Liver (tissue), 9 donors: ENCODE measurements around the gene CCL8. TPM values are rescaled to one million over a fixed set of nuclear protein-coding genes. Genes with fewer than 3 reads are reported as not detected.

ENCODE experiments used
- DNase-seq: peaks from one replicate; pipeline ENCODE4 v3.0.0-alpha.2; 2017; ENCODE audit warnings: low spot score
- H3K27ac ChIP-seq, 2 donors: one replicate each; pipeline ENCODE4 v1.7.0; 2013; ENCODE audit warnings: inconsistent platforms in 2 of 2, low read length in 2 of 2, control low read depth in 1 of 2, low read depth in 1 of 2, mild to moderate bottlenecking in 1 of 2
- H3K27me3 ChIP-seq, 4 donors: one replicate each; pipeline versions ENCODE4 v1.6.1 to v1.7.0; 2013; ENCODE audit warnings: low read length in 3 of 4, inconsistent platforms in 1 of 4, mild to moderate bottlenecking in 1 of 4, moderate library complexity in 1 of 4; ENCODE audit not compliant: control insufficient read depth in 4 of 4, insufficient read depth in 4 of 4
- H3K36me3 ChIP-seq, 4 donors: one replicate each; pipeline versions ENCODE4 v1.6.1 to v1.7.0; 2013; ENCODE audit warnings: low read length in 3 of 4, mild to moderate bottlenecking in 3 of 4, low read depth in 1 of 4, moderate library complexity in 1 of 4; ENCODE audit not compliant: control insufficient read depth in 4 of 4, insufficient read depth in 3 of 4
- H3K4me1 ChIP-seq, 4 donors: one replicate each; pipeline versions ENCODE4 v1.6.1 to v1.7.0; 2013; ENCODE audit warnings: low read length in 3 of 4, mild to moderate bottlenecking in 3 of 4, moderate library complexity in 1 of 4; ENCODE audit not compliant: control insufficient read depth in 4 of 4, insufficient read depth in 4 of 4
- H3K4me3 ChIP-seq, 3 donors: one replicate each; pipeline versions ENCODE4 v1.6.1 to v1.7.0; 2013; ENCODE audit warnings: low read length in 3 of 3, control low read depth in 1 of 3, low read depth in 1 of 3, mild to moderate bottlenecking in 1 of 3
- H3K9ac ChIP-seq, 2 donors: one replicate each; pipeline ENCODE4 v1.7.0; 2013; ENCODE audit warnings: low read length in 2 of 2, mild to moderate bottlenecking in 2 of 2, moderate library complexity in 2 of 2, control low read depth in 1 of 2, low read depth in 1 of 2
- H3K9me3 ChIP-seq, 4 donors: one replicate each; pipeline versions ENCODE4 v1.6.1 to v1.7.0; 2013; ENCODE audit warnings: low read length in 3 of 4; ENCODE audit not compliant: control insufficient read depth in 4 of 4
- EGR1 ChIP-seq, 2 donors: IDR thresholded peaks; 2 replicates each; pipeline ENCODE4 v1.6.1; 2016 to 2018; ENCODE audit warnings: antibody characterized with exemption in 2 of 2, low read depth in 2 of 2
- FOXA1 ChIP-seq: IDR thresholded peaks from 2 replicates; pipeline ENCODE4 v1.6.1; 2016; ENCODE audit warnings: antibody characterized with exemption
- FOXA2 ChIP-seq: IDR thresholded peaks from 2 replicates; pipeline ENCODE4 v1.6.1; 2016; ENCODE audit warnings: antibody characterized with exemption
- GABPA ChIP-seq, 2 donors: IDR thresholded peaks in 1 of 2; conservative IDR thresholded peaks in 1 of 2; 2 replicates each; pipeline ENCODE4 v1.6.1; 2016; ENCODE audit warnings: antibody characterized with exemption in 2 of 2, mild to moderate bottlenecking in 1 of 2, moderate library complexity in 1 of 2
- HNF4A ChIP-seq, 2 donors: conservative IDR thresholded peaks; 2 replicates each; pipeline ENCODE4 v1.6.1; 2016; ENCODE audit warnings: antibody characterized with exemption in 2 of 2, mild to moderate bottlenecking in 2 of 2
- HNF4G ChIP-seq: IDR thresholded peaks from 2 replicates; pipeline ENCODE4 v1.6.1; 2016; ENCODE audit warnings: antibody characterized with exemption
- JUND ChIP-seq, 2 donors: IDR thresholded peaks; 2 replicates each; pipeline ENCODE4 v1.6.1; 2016; ENCODE audit warnings: antibody characterized with exemption in 2 of 2
- NR2F2 ChIP-seq: IDR thresholded peaks from 2 replicates; pipeline ENCODE4 v1.6.1; 2016; ENCODE audit warnings: antibody characterized with exemption
- RAD21 ChIP-seq, 2 donors: IDR thresholded peaks; 2 replicates each; pipeline ENCODE4 v1.6.1; 2016; ENCODE audit warnings: antibody characterized with exemption in 2 of 2, mild to moderate bottlenecking in 2 of 2
- RXRA ChIP-seq, 2 donors: IDR thresholded peaks; 2 replicates each; pipeline ENCODE4 v1.6.1; 2017 to 2018; ENCODE audit warnings: antibody characterized with exemption in 2 of 2, mild to moderate bottlenecking in 1 of 2
- SP1 ChIP-seq: IDR thresholded peaks from 2 replicates; pipeline ENCODE4 v1.6.1; 2018; ENCODE audit warnings: antibody characterized with exemption, mild to moderate bottlenecking
- TAF1 ChIP-seq: conservative IDR thresholded peaks from 2 replicates; pipeline ENCODE4 v1.6.1; 2016; ENCODE audit warnings: antibody characterized with exemption, mild to moderate bottlenecking
- YY1 ChIP-seq: IDR thresholded peaks from 2 replicates; pipeline ENCODE4 v1.6.1; 2016; ENCODE audit warnings: antibody characterized with exemption, mild to moderate bottlenecking
- whole genome bisulfite sequencing: extraction: QIAGEN DNeasy Blood & Tissue Kit; methylation state at CpG from one replicate; pipeline ENCODE4 v1.1.7; 2013; 5-methylcytosine and 5-hydroxymethylcytosine counted together
- polyA plus RNA-seq, 2 donors: library from polyadenylated mRNA; stranded (reverse) in 1 of 2; unstranded in 1 of 2; fragments of 200-250 nt in 1 of 2; fragments of >200 nt in 1 of 2; fragmentation: Nextera tagmentation in 1 of 2; extraction: Ambion mirVana in 1 of 2; gene quantifications; one replicate each; pipeline versions ENCODE4 v1.2.1 to v1.2.3, GENCODE V29; 2013 to 2015
- total RNA-seq, 2 donors: library from RNA; depleted of rRNA; stranded (reverse); fragments of >200 nt; gene quantifications; one replicate each; pipeline ENCODE4 v1.2.3, GENCODE V29; 2014
- TF ChIP-seq, protein P1 (sequence below): fragments of 150-350 bp; IDR thresholded peaks from 2 replicates; pipeline ENCODE4 v1.5.1; 2017; ENCODE audit warnings: improper control_type of control experiment, low read depth, low read length; ENCODE audit not compliant: missing input control
- TF ChIP-seq, protein P2 (sequence below): IDR thresholded peaks from 2 replicates; pipeline ENCODE4 v1.6.1; 2016; ENCODE audit warnings: antibody characterized with exemption
- TF ChIP-seq, protein P3 (sequence below): IDR thresholded peaks from 2 replicates; pipeline ENCODE4 v1.6.1; 2016; ENCODE audit warnings: antibody characterized with exemption
- TF ChIP-seq, protein P4 (sequence below): IDR thresholded peaks from 2 replicates; pipeline ENCODE4 v1.6.1; 2016; ENCODE audit warnings: antibody characterized with exemption
- TF ChIP-seq, protein P5 (sequence below): IDR thresholded peaks from 2 replicates; pipeline ENCODE4 v1.6.1; 2016; ENCODE audit warnings: antibody characterized with exemption, mild to moderate bottlenecking
- donor health status: healthy.
- donor health status: healthy.
- donor health status: healthy.
- donor health status: healthy.
- donor health status: healthy.

CCL8 gene
- total and polyA plus RNA-seq, 4 donors: 0.03 TPM; not detected in 3

DNA sequence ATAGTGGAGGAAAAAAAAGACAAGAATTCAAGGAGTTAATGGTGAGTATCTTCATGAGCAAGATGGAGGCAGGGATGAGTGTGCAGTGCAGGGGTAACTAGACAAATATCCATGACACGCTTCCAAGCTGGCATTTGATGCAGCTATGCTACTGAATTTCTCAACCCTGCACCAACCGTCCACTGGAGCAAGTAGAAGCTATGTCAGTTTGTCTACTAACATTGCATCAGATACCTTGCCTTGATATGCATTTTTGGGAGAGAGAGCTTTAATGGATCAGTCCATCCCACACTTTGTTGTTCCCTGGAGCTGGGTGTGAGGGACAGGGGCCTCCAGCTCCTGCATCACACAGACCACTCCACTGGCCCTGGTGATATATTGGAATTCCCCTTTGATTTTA lies 17.2 kb upstream of the CCL8 start:
- no peaks in the 10 kb centered on the region for H3K36me3 ChIP-seq
- 90% methylated on average over 2 of the region's 2 CpGs for WGBS
- TF ChIP-seq JUND (IDR thresholded peaks at IDR 0.05) (no peak), NR2F2 (no peak), HNF4G (no peak), RAD21 (IDR thresholded peaks at IDR 0.05) (no peak), YY1 (no peak)
- TF ChIP-seq, protein P1, sequence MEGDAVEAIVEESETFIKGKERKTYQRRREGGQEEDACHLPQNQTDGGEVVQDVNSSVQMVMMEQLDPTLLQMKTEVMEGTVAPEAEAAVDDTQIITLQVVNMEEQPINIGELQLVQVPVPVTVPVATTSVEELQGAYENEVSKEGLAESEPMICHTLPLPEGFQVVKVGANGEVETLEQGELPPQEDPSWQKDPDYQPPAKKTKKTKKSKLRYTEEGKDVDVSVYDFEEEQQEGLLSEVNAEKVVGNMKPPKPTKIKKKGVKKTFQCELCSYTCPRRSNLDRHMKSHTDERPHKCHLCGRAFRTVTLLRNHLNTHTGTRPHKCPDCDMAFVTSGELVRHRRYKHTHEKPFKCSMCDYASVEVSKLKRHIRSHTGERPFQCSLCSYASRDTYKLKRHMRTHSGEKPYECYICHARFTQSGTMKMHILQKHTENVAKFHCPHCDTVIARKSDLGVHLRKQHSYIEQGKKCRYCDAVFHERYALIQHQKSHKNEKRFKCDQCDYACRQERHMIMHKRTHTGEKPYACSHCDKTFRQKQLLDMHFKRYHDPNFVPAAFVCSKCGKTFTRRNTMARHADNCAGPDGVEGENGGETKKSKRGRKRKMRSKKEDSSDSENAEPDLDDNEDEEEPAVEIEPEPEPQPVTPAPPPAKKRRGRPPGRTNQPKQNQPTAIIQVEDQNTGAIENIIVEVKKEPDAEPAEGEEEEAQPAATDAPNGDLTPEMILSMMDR: no peak
- TF ChIP-seq, protein P2, sequence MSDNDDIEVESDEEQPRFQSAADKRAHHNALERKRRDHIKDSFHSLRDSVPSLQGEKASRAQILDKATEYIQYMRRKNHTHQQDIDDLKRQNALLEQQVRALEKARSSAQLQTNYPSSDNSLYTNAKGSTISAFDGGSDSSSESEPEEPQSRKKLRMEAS: no peak
- H3K27me3 ChIP-seq: no peaks in the 10 kb centered on the region
- H3K4me1 ChIP-seq: no peaks in the 10 kb centered on the region
- H3K9ac ChIP-seq: no peak overlapping the region
- no peak overlapping the region for H3K27ac ChIP-seq
- H3K9me3 ChIP-seq: no peaks in the 10 kb centered on the region
- DNase-seq: no peak
- no peak overlapping the region for H3K4me3 ChIP-seq

DNA sequence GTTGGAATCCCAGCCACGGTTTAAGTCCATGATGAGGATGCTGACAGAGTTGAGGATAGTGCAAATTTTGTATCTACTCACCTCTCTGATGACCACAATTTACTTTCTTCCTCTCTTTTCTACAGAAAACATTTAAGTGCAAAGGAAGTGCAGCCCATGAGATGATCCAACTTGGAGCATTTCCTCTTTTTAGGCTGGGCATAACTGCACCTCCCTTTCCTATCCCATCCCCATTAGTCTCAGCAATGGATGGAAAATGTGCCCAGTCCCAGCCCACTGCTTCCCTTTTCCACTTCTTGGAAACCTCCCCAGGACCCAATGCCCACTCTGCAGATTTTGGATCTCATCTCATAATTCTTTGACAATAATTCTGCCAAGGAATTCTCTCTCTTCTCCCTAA lies 16.6 kb upstream of the CCL8 start:
- Histone ChIP-seq H3K27ac (no peak overlapping the region), H3K4me3 (no peak overlapping the region), H3K9me3 (no peaks in the 10 kb centered on the region), H3K36me3 (no peaks in the 10 kb centered on the region), H3K4me1 (no peaks in the 10 kb centered on the region), H3K9ac (no peak overlapping the region), H3K27me3 (no peaks in the 10 kb centered on the region)
- TF ChIP-seq SP1 (no peak), TAF1 (no peak), JUND (IDR thresholded peaks at IDR 0.05) (no peak), FOXA2 (no peak), HNF4G (no peak), YY1 (no peak), RXRA (IDR thresholded peaks at IDR 0.05) (no peak), GABPA (IDR thresholded peaks at IDR 0.05 in 1 of 2, conservative IDR thresholded peaks at IDR 0.05 in 1 of 2) (no peak), RAD21 (IDR thresholded peaks at IDR 0.05) (no peak), HNF4A (conservative IDR thresholded peaks at IDR 0.05) (no peak), EGR1 (IDR thresholded peaks at IDR 0.05; ENCODE audit: low read depth in 2 of 2) (no peak), NR2F2 (no peak), FOXA1 (no peak)
- TF ChIP-seq, protein P3, sequence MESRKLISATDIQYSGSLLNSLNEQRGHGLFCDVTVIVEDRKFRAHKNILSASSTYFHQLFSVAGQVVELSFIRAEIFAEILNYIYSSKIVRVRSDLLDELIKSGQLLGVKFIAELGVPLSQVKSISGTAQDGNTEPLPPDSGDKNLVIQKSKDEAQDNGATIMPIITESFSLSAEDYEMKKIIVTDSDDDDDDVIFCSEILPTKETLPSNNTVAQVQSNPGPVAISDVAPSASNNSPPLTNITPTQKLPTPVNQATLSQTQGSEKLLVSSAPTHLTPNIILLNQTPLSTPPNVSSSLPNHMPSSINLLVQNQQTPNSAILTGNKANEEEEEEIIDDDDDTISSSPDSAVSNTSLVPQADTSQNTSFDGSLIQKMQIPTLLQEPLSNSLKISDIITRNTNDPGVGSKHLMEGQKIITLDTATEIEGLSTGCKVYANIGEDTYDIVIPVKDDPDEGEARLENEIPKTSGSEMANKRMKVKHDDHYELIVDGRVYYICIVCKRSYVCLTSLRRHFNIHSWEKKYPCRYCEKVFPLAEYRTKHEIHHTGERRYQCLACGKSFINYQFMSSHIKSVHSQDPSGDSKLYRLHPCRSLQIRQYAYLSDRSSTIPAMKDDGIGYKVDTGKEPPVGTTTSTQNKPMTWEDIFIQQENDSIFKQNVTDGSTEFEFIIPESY: no peak
- TF ChIP-seq, protein P4, sequence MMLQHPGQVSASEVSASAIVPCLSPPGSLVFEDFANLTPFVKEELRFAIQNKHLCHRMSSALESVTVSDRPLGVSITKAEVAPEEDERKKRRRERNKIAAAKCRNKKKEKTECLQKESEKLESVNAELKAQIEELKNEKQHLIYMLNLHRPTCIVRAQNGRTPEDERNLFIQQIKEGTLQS: no peak
- TF ChIP-seq, protein P1: no peak
- TF ChIP-seq, protein P2: no peak
- TF ChIP-seq, protein P5, sequence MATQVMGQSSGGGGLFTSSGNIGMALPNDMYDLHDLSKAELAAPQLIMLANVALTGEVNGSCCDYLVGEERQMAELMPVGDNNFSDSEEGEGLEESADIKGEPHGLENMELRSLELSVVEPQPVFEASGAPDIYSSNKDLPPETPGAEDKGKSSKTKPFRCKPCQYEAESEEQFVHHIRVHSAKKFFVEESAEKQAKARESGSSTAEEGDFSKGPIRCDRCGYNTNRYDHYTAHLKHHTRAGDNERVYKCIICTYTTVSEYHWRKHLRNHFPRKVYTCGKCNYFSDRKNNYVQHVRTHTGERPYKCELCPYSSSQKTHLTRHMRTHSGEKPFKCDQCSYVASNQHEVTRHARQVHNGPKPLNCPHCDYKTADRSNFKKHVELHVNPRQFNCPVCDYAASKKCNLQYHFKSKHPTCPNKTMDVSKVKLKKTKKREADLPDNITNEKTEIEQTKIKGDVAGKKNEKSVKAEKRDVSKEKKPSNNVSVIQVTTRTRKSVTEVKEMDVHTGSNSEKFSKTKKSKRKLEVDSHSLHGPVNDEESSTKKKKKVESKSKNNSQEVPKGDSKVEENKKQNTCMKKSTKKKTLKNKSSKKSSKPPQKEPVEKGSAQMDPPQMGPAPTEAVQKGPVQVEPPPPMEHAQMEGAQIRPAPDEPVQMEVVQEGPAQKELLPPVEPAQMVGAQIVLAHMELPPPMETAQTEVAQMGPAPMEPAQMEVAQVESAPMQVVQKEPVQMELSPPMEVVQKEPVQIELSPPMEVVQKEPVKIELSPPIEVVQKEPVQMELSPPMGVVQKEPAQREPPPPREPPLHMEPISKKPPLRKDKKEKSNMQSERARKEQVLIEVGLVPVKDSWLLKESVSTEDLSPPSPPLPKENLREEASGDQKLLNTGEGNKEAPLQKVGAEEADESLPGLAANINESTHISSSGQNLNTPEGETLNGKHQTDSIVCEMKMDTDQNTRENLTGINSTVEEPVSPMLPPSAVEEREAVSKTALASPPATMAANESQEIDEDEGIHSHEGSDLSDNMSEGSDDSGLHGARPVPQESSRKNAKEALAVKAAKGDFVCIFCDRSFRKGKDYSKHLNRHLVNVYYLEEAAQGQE: no peak
- no peak for DNase-seq
- 84% methylated on average over 1 of the region's 1 CpG for WGBS
